SU-DHL-6 (cell line): Measurements from ENCODE around the gene ERMN.

Experiments
- EZH2phosphoT487 ChIP-seq: fragments of 200-600 bp; sonication (generic), shearing (Covaris generic); conservative IDR thresholded peaks from 2 replicates; pipeline ENCODE4 v1.6.1; 2018; ENCODE audit warnings: mild to moderate bottlenecking, antibody characterized with exemption, low read length, moderate library complexity, mixed read lengths
- TF ChIP-seq, protein P1 (sequence below): fragments of 200-600 bp; sonication (generic); IDR thresholded peaks from one replicate; pipeline ENCODE4 v1.5.1; 2017; ENCODE audit warnings: antibody characterized with exemption, mild to moderate bottlenecking, low read length, moderate library complexity; ENCODE audit not compliant: insufficient read depth, poor library complexity, severe bottlenecking

DNA sequence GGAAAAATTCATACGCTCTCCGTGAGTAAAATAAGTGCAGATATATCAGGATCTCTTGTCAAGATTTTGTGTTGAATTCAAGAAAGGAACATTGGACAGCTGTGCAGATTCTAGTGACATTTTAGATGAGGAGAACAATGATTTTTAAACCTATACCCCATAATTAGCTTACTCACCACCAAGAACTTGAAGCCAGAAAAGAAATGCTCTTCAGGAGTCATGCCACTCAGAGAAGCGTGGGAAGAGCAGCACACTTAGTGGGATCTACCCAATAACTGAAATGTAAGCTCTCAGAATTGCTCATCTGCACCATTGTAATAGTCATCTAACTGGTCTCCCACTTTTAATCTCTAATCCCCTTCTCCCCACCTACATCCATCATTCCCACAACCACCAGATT, 9.2 kb upstream of the ERMN start:
- TF ChIP-seq, protein P1, sequence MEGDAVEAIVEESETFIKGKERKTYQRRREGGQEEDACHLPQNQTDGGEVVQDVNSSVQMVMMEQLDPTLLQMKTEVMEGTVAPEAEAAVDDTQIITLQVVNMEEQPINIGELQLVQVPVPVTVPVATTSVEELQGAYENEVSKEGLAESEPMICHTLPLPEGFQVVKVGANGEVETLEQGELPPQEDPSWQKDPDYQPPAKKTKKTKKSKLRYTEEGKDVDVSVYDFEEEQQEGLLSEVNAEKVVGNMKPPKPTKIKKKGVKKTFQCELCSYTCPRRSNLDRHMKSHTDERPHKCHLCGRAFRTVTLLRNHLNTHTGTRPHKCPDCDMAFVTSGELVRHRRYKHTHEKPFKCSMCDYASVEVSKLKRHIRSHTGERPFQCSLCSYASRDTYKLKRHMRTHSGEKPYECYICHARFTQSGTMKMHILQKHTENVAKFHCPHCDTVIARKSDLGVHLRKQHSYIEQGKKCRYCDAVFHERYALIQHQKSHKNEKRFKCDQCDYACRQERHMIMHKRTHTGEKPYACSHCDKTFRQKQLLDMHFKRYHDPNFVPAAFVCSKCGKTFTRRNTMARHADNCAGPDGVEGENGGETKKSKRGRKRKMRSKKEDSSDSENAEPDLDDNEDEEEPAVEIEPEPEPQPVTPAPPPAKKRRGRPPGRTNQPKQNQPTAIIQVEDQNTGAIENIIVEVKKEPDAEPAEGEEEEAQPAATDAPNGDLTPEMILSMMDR = no peak
- TF ChIP-seq EZH2phosphoT487 = no peak
